Erythroblast (primary cell): ENCODE measurements around the gene NT5DC1.

ENCODE experiments used
- DNase-seq, 2 experiments: peaks; one replicate each; lab custom pipeline; 2025; lab: John Stamatoyannopoulos, UW
- GATA1 ChIP-seq: IDR thresholded peaks from 2 replicates; pipeline ENCODE4 v1.6.1; 2011; ENCODE audit warnings: low read depth, mild to moderate bottlenecking, control low read depth, low read length, moderate library complexity
- POLR2A ChIP-seq: IDR thresholded peaks from 2 replicates; pipeline ENCODE4 v1.6.1; 2011; ENCODE audit warnings: mild to moderate bottlenecking, low read length

Gene NT5DC1

GRCh38 chr6:116206231-116206903 is 105.7 kb downstream of the NT5DC1 start:
- DNase-seq, result no peak
- TF ChIP-seq POLR2A (no peak), GATA1 (no peak)

- no peak for DNase-seq
- TF ChIP-seq GATA1 (no peak), POLR2A (no peak)
Measured at GRCh38 chr6:116208056-116208785, 107.6 kb downstream of the NT5DC1 start.

- no peak for DNase-seq
- TF ChIP-seq POLR2A, result no peak
- no peak for TF ChIP-seq GATA1
Measured at GRCh38 chr6:116210316-116210715, 109.7 kb downstream of the NT5DC1 start.

GRCh38 chr6:116210750-116211425 is 110.2 kb downstream of the NT5DC1 start:
- no peak for TF ChIP-seq POLR2A
- TF ChIP-seq GATA1, result no peak
- DNase-seq, result no peak

- DNase-seq, result peak in 1 of 2 experiments; percentile 31
- no peak for TF ChIP-seq POLR2A
- no peak for TF ChIP-seq GATA1
Measured at GRCh38 chr6:116214681-116215080, 114.0 kb downstream of the NT5DC1 start.

GRCh38 chr6:116215414-116215813 is 114.8 kb downstream of the NT5DC1 start:
- TF ChIP-seq GATA1 (no peak), POLR2A (no peak)
- DNase-seq, result no peak

- DNase-seq, result peak; percentile 60 to 74
- no peak for TF ChIP-seq POLR2A
- TF ChIP-seq GATA1, result no peak
Measured at GRCh38 chr6:116217069-116217468, 116.4 kb downstream of the NT5DC1 start.

- DNase-seq, result peak; percentile 2 to 24
Measured at GRCh38 chr6:116218172-116218633, 117.5 kb downstream of the NT5DC1 start.

GRCh38 chr6:116218866-116219265 is 118.2 kb downstream of the NT5DC1 start:
- no peak for DNase-seq
- TF ChIP-seq POLR2A (no peak), GATA1 (no peak)

More at GRCh38 chr6:116218172-116218633, 117.5 kb downstream of the NT5DC1 start:
- no peak for TF ChIP-seq GATA1
- no peak for TF ChIP-seq POLR2A

- no peak for DNase-seq
- TF ChIP-seq GATA1 (no peak), POLR2A (no peak)
Measured at GRCh38 chr6:116221067-116221466, 120.4 kb downstream of the NT5DC1 start.

GRCh38 chr6:116221911-116222310 is 121.3 kb downstream of the NT5DC1 start:
- TF ChIP-seq GATA1 (no peak), POLR2A (no peak)
- no peak for DNase-seq

GRCh38 chr6:116223355-116223754 is 122.7 kb downstream of the NT5DC1 start:
- no peak for DNase-seq
- TF ChIP-seq POLR2A (no peak), GATA1 (no peak)

GRCh38 chr6:116229287-116229913 is 128.7 kb downstream of the NT5DC1 start:
- peak; percentile 27 to 29 for DNase-seq
- TF ChIP-seq POLR2A, result no peak
- TF ChIP-seq GATA1, result no peak

GRCh38 chr6:116234689-116235088 is 134.0 kb downstream of the NT5DC1 start:
- no peak for DNase-seq

More at GRCh38 chr6:116234689-116235088, 134.0 kb downstream of the NT5DC1 start:
- TF ChIP-seq GATA1 (no peak), POLR2A (no peak)
